ENCODE measurements around the gene PARVA. TPM values are rescaled to one million over a fixed set of nuclear protein-coding genes. Genes with fewer than 3 reads are reported as not detected.
A peak's percentile ranks its signal among the peaks of the same experiment; 100 is the strongest.

The PARVA gene, protein sequence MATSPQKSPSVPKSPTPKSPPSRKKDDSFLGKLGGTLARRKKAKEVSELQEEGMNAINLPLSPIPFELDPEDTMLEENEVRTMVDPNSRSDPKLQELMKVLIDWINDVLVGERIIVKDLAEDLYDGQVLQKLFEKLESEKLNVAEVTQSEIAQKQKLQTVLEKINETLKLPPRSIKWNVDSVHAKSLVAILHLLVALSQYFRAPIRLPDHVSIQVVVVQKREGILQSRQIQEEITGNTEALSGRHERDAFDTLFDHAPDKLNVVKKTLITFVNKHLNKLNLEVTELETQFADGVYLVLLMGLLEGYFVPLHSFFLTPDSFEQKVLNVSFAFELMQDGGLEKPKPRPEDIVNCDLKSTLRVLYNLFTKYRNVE
- 100 to 1,000 TPM; 110 to 195 (median 161) TPM for total RNA-seq
- polyA plus RNA-seq: 10 to 100 TPM; 15.7 to 27.8 (median 16.8) TPM

DNA sequence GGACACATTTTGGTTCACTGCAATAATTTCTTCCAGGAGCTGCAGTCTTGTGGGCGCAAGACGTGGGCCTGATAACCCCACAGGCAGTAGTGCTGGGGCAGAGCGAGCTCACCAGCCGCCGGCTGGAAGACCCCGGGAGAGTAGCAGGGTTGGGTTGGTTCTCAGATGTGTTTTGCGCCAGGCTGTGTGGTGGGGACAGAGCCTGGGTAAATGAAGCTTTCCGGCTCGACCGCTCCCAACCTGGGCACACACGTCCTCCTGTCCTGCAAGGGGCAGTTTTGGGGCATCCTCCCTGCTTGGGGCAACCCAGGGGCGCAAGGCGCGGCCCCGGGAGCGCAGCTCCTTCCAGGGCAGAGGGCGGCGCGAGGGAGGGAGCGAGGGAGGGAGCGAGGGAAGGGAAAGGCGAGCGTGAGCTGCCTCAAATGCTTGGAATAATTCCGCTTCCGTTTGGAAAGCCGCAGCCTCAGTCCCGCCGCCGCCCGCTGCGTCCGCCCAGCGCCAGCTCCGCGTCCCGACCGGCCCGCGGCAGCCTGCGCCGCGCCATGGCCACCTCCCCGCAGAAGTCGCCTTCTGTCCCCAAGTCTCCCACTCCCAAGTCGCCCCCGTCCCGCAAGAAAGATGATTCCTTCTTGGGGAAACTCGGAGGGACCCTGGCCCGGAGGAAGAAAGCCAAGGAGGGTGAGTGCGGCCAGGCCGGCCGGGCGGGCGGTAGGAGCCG, at the start of gene PARVA:
Gene PARVA, plus strand, starts transcription at position 466 of the 718 bp plus-strand sequence. Its CDS starts 77 bp downstream, at position 543.
- Histone ChIP-seq H3K4me1 (peaks cover 0 to 57% (median 50%) of the 10 kb centered on the region in 4 donors), H3K9me3 (no peaks in the 10 kb centered on the region), H3K27me3 (no peaks in the 10 kb centered on the region), H3K4me3 (peak within 1 kb of the TSS; percentile 51 to 83 (median 72)), H3K36me3 (no peaks in the 10 kb centered on the region), H3K27ac (peak within 1 kb of the TSS; percentile 97 to 99 (median 98))
- intact Hi-C loops (cut with DNase I): loop anchor here (1.0 to 5.0 kb wide), 5 partner anchors 46 to 515 kb away; partner anchors contain the start of gene TEAD1
- DNase-seq: peak; percentile 88
- TF ChIP-seq, protein P1, sequence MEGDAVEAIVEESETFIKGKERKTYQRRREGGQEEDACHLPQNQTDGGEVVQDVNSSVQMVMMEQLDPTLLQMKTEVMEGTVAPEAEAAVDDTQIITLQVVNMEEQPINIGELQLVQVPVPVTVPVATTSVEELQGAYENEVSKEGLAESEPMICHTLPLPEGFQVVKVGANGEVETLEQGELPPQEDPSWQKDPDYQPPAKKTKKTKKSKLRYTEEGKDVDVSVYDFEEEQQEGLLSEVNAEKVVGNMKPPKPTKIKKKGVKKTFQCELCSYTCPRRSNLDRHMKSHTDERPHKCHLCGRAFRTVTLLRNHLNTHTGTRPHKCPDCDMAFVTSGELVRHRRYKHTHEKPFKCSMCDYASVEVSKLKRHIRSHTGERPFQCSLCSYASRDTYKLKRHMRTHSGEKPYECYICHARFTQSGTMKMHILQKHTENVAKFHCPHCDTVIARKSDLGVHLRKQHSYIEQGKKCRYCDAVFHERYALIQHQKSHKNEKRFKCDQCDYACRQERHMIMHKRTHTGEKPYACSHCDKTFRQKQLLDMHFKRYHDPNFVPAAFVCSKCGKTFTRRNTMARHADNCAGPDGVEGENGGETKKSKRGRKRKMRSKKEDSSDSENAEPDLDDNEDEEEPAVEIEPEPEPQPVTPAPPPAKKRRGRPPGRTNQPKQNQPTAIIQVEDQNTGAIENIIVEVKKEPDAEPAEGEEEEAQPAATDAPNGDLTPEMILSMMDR (IDR thresholded peaks at IDR 0.05): no peak
- TF ChIP-seq POLR2A (IDR thresholded peaks at IDR 0.05) (peak in 1 of 2 donors; percentile 36), POLR2AphosphoS5 (IDR thresholded peaks at IDR 0.05) (peak; percentile 35 to 76 (median 60)), EP300 (IDR thresholded peaks at IDR 0.05) (no peak)
- WGBS, 2 donors: 6 to 8% methylated on average over 55 of the region's 55 CpGs

DNA sequence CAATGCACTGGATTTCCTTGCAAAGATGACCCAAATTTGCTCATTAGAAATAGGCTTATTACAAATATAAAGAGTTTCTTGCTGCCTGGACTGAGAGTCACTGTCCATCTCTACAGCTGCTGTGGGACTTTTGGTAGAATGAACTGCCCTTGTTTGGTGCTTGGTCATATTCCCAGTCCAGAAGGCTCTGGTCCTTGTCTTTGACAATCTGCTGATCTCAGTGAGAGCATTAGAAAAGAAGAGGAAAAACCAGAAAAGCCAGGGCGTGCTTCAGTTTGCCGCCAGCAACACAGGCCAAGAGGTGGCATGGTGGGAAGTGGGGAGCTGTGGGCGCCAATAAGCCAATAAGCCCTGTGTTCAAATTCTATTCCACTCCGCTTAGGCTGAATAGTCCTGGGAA, 48.2 kb upstream of the PARVA start:
- Histone ChIP-seq H3K9me3 (no peaks in the 10 kb centered on the region), H3K4me1 (peaks cover 2 to 49% (median 42%) of the 10 kb centered on the region in 4 donors), H3K36me3 (no peaks in the 10 kb centered on the region), H3K27ac (peak overlapping the region; percentile 28 to 91 (median 84)), H3K27me3 (no peaks in the 10 kb centered on the region), H3K4me3 (no peak overlapping the region)
- TF ChIP-seq EP300 (IDR thresholded peaks at IDR 0.05): no peak
- TF ChIP-seq, protein P1 (IDR thresholded peaks at IDR 0.05): no peak
- TF ChIP-seq POLR2AphosphoS5 (IDR thresholded peaks at IDR 0.05): peak in 3 of 4 donors; percentile 15 to 62 (median 52)
- TF ChIP-seq POLR2A (IDR thresholded peaks at IDR 0.05): no peak
- 90 to 91% methylated on average over 4 of the region's 4 CpGs for WGBS, 2 donors
- intact Hi-C loops (cut with DNase I): no loop called here
- DNase-seq: no peak

DNA sequence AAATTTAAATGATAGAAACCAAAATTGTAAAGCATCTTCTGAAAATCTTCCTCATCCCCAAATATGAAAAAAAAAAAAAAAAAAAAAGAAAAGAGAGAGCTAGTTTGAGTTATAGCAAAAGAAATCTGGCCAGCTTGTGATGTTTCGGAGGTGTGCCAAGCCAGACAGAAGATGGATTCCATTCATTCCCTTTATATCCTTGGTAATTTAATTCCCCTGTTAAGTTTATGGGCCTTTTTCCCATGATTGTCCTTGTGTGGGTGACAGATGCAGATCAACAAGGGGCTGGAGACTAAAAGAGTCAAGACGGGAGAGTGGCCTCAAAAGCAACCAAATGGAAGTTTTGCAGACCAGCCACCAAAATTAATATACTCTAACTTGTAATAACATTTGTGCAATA, 47.6 kb upstream of the PARVA start:
- peaks cover 2 to 49% (median 42%) of the 10 kb centered on the region in 4 donors for H3K4me1 ChIP-seq
- H3K4me3 ChIP-seq: no peak overlapping the region
- TF ChIP-seq EP300 (IDR thresholded peaks at IDR 0.05) (peak in 2 of 4 donors; percentile 8 to 20), POLR2AphosphoS5 (IDR thresholded peaks at IDR 0.05) (peak in 1 of 4 donors; percentile 11), POLR2A (IDR thresholded peaks at IDR 0.05) (no peak)
- intact Hi-C loops (cut with DNase I): loop anchor here (2.0 to 5.0 kb wide), 4 partner anchors 47 to 563 kb away; partner anchors contain the start of genes PARVA and TEAD1
- WGBS, 2 donors: 84 to 92% methylated on average over 2 of the region's 2 CpGs
- no peaks in the 10 kb centered on the region for H3K9me3 ChIP-seq
- no peaks in the 10 kb centered on the region for H3K27me3 ChIP-seq
- no peak for DNase-seq
- H3K36me3 ChIP-seq: no peaks in the 10 kb centered on the region
- H3K27ac ChIP-seq: peak overlapping the region; percentile 28 to 91 (median 84)

DNA sequence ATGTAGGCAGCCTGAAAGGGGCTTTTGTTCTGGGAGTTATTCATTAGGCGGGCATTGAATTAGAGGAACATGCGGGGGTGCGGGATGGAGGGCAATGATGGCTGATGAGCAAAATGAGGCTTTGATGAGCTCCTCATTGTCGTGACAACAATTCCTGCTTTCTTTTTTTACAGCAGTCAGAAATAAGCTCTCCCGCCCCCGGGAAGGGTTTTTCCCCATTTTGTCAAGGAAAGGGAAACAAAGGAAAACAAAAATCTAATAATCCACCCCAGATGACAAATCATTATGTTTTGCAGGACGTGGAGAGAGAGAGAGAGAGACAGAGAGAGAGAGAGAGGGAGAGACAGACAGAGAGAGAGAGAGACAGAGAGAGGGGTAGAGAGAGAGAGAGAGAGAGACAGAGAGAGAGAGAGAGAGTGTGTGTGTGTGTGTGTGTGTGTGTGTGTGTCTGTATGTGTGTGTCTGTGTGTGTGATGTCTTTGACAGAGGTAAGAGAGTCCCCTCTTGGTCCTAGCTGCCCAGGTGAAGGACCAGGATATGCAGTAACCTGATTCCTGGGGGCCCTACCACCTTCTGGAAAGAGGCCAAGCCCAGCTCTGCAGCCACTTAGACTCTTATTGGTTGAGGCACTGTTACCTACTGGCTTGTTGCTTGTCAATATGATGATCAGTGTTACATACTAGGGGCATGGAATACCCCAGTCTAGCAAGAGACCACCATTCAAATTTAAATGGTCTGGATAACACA, 46.7 kb upstream of the PARVA start:
- no peaks in the 10 kb centered on the region for H3K27me3 ChIP-seq
- no peak for DNase-seq
- H3K27ac ChIP-seq: peak overlapping the region; percentile 28 to 91 (median 84)
- 70 to 71% methylated on average over 7 of the region's 7 CpGs for WGBS, 2 donors
- peaks cover 2 to 48% (median 40%) of the 10 kb centered on the region in 4 donors for H3K4me1 ChIP-seq
- H3K36me3 ChIP-seq: no peaks in the 10 kb centered on the region
- intact Hi-C loops (cut with DNase I): loop anchor here (2.0 to 5.0 kb wide), 4 partner anchors 46 to 562 kb away; partner anchors contain the start of genes PARVA and TEAD1
- no peak for TF ChIP-seq EP300 (IDR thresholded peaks at IDR 0.05)
- TF ChIP-seq, protein P1 (IDR thresholded peaks at IDR 0.05): peak in 1 of 4 experiments; percentile 65
- no peaks in the 10 kb centered on the region for H3K9me3 ChIP-seq
- H3K4me3 ChIP-seq: no peak overlapping the region

Data from sigmoid colon (tissue), 7 donors.